Mesenchymal stem cell (in vitro differentiated cells and primary cell): ENCODE data around the gene OLIG1.

Experiments used
- DNase-seq: peaks from one replicate; pipeline ENCODE4 v3.0.0-alpha.2; 2013
- H2AFZ ChIP-seq: one replicate; pipeline ENCODE4 v1.6.1; 2013; ENCODE audit warnings: low read depth, mild to moderate bottlenecking, control low read depth, inconsistent platforms, low read length, moderate library complexity
- H2AK5ac ChIP-seq: 2 replicates; pipeline ENCODE4 v1.6.1; 2013; ENCODE audit warnings: low read length, moderate library complexity, mild to moderate bottlenecking, inconsistent platforms; ENCODE audit not compliant: severe bottlenecking
- H2BK120ac ChIP-seq: one replicate; pipeline ENCODE4 v1.6.1; 2013; ENCODE audit warnings: low read depth, mild to moderate bottlenecking, inconsistent platforms, low read length, moderate library complexity
- H2BK12ac ChIP-seq, 2 experiments: one replicate each; pipeline ENCODE4 v1.6.1; 2013; ENCODE audit warnings: inconsistent platforms in 2 of 2, low read length in 2 of 2, mild to moderate bottlenecking in 2 of 2, moderate library complexity in 2 of 2, control low read depth in 1 of 2
- H2BK15ac ChIP-seq: one replicate; pipeline ENCODE4 v1.6.1; 2013; ENCODE audit warnings: mild to moderate bottlenecking, low read depth, inconsistent platforms; ENCODE audit not compliant: poor library complexity, severe bottlenecking
- H2BK5ac ChIP-seq: 2 replicates; pipeline ENCODE4 v1.6.1; 2013; ENCODE audit warnings: low read depth, mild to moderate bottlenecking, low read length, control low read depth, inconsistent platforms; ENCODE audit not compliant: poor library complexity, severe bottlenecking
- H3K14ac ChIP-seq, 2 experiments: one replicate each; pipeline ENCODE4 v1.6.1; 2013; ENCODE audit warnings: inconsistent platforms in 2 of 2, low read length in 2 of 2, control low read depth in 1 of 2, mild to moderate bottlenecking in 1 of 2, moderate library complexity in 1 of 2
- H3K18ac ChIP-seq, 2 experiments: one replicate each; pipeline ENCODE4 v1.6.1; 2013; ENCODE audit warnings: inconsistent platforms in 2 of 2, low read length in 2 of 2, control low read depth in 1 of 2, low read depth in 1 of 2, mild to moderate bottlenecking in 1 of 2
- H3K23ac ChIP-seq, 2 experiments: one replicate each; pipeline ENCODE4 v1.6.1; 2013; ENCODE audit warnings: inconsistent platforms in 2 of 2, low read length in 2 of 2, mild to moderate bottlenecking in 2 of 2, moderate library complexity in 2 of 2, control low read depth in 1 of 2
- H3K27ac ChIP-seq: 2 replicates; pipeline ENCODE4 v1.5.1; 2013; ENCODE audit warnings: mild to moderate bottlenecking, moderate library complexity, low read length, control low read depth, inconsistent platforms; ENCODE audit not compliant: poor library complexity, severe bottlenecking
- H3K27me3 ChIP-seq, 2 experiments: 2 replicates each; pipeline versions ENCODE4 v1.6.1 to v1.7.0; 2013; ENCODE audit warnings: low read length in 2 of 2, mild to moderate bottlenecking in 2 of 2, moderate library complexity in 2 of 2, control low read depth in 1 of 2, inconsistent platforms in 1 of 2; ENCODE audit not compliant: control insufficient read depth in 1 of 2, insufficient read depth in 1 of 2
- H3K36me3 ChIP-seq, 2 experiments: 2 replicates each; pipeline versions ENCODE4 v1.6.1 to v1.7.0; 2013; ENCODE audit warnings: low read length in 2 of 2, control low read depth in 1 of 2, inconsistent platforms in 1 of 2, low read depth in 1 of 2, mild to moderate bottlenecking in 1 of 2; ENCODE audit not compliant: insufficient read depth in 2 of 2, control insufficient read depth in 1 of 2
- H3K4ac ChIP-seq, 2 experiments: one replicate each; pipeline ENCODE4 v1.6.1; 2013; ENCODE audit warnings: inconsistent platforms in 2 of 2, low read length in 2 of 2, mild to moderate bottlenecking in 2 of 2, moderate library complexity in 2 of 2, control low read depth in 1 of 2, low read depth in 1 of 2
- H3K4me1 ChIP-seq: 2 replicates; pipeline ENCODE4 v1.6.1; 2013; ENCODE audit warnings: low read depth, low read length, control low read depth; ENCODE audit not compliant: control insufficient read depth, insufficient read depth
- H3K4me2 ChIP-seq: 2 replicates; pipeline ENCODE4 v1.6.1; 2013; ENCODE audit warnings: low read length, mild to moderate bottlenecking, inconsistent platforms; ENCODE audit not compliant: poor library complexity, severe bottlenecking
- H3K4me3 ChIP-seq, 2 experiments: 2 replicates each; pipeline versions ENCODE4 v1.5.1 to v1.7.0; 2013; ENCODE audit warnings: low read length in 2 of 2, mild to moderate bottlenecking in 2 of 2, control low read depth in 1 of 2, low read depth in 1 of 2; ENCODE audit not compliant: insufficient read depth in 1 of 2
- H3K79me1 ChIP-seq: replicated peaks from 2 replicates; pipeline ENCODE4 v1.6.1; 2013; ENCODE audit warnings: mild to moderate bottlenecking, control low read depth, low read length, inconsistent platforms; ENCODE audit not compliant: poor library complexity, severe bottlenecking
- H3K9ac ChIP-seq: 2 replicates; pipeline ENCODE4 v1.7.0; 2013; ENCODE audit warnings: mild to moderate bottlenecking, low read length, moderate library complexity
- H3K9me3 ChIP-seq: 2 replicates; pipeline ENCODE4 v1.7.0; 2013; ENCODE audit warnings: mild to moderate bottlenecking, low read length; ENCODE audit not compliant: control insufficient read depth
- H4K8ac ChIP-seq: one replicate; pipeline ENCODE4 v1.6.1; 2013; ENCODE audit warnings: inconsistent platforms, mild to moderate bottlenecking, low read length, moderate library complexity
- H4K91ac ChIP-seq: one replicate; pipeline ENCODE4 v1.6.1; 2013; ENCODE audit warnings: mild to moderate bottlenecking, low read length, inconsistent platforms
- WGBS: methylation state at CpG from one replicate; pipeline ENCODE4 v1.1.7; 2013; ENCODE audit warnings: mixed read lengths; 5-methylcytosine and 5-hydroxymethylcytosine counted together

OLIG1 gene

GRCh38 chr21:33113131-33113530 is 43.2 kb downstream of the OLIG1 start:
- Histone ChIP-seq H2AFZ (no peak overlapping the region), H2AK5ac (no peak overlapping the region), H3K27ac (no peak overlapping the region), H3K23ac (no peak overlapping the region), H2BK15ac (no peak overlapping the region), H3K4ac (no peak overlapping the region), H3K18ac (no peak overlapping the region), H3K9me3 (no peaks in the 10 kb centered on the region), H3K9ac (no peak overlapping the region), H3K79me1 (no peaks in the 10 kb centered on the region), H3K36me3 (no peaks in the 10 kb centered on the region), H4K8ac (no peak overlapping the region), H2BK120ac (no peak overlapping the region), H2BK12ac (no peak overlapping the region), H3K4me2 (no peak overlapping the region), H3K27me3 (peaks cover 85 to 99% of the 10 kb centered on the region in 2 experiments), H2BK5ac (no peak overlapping the region), H3K4me3 (no peak overlapping the region), H4K91ac (no peak overlapping the region), H3K14ac (no peak overlapping the region), H3K4me1 (peaks cover 5% of the 10 kb centered on the region)
- DNase-seq, result no peak
- 69% methylated on average over 13 of the region's 13 CpGs for WGBS

GRCh38 chr21:33114276-33114675 is 44.3 kb downstream of the OLIG1 start:
- H3K4me1 ChIP-seq, result peaks cover 5% of the 10 kb centered on the region
- H3K14ac ChIP-seq, result no peak overlapping the region
- no peaks in the 10 kb centered on the region for H3K79me1 ChIP-seq
- H2AFZ ChIP-seq, result no peak overlapping the region
- H3K36me3 ChIP-seq, result no peaks in the 10 kb centered on the region
- H2BK15ac ChIP-seq, result no peak overlapping the region
- H4K8ac ChIP-seq, result no peak overlapping the region
- no peak overlapping the region for H4K91ac ChIP-seq
- H3K9me3 ChIP-seq, result no peaks in the 10 kb centered on the region
- peaks cover 80 to 97% of the 10 kb centered on the region in 2 experiments for H3K27me3 ChIP-seq
- H3K18ac ChIP-seq, result no peak overlapping the region
- H2BK5ac ChIP-seq, result no peak overlapping the region
- H3K9ac ChIP-seq, result no peak overlapping the region
- 95% methylated on average over 3 of the region's 3 CpGs for WGBS
- no peak overlapping the region for H2BK120ac ChIP-seq
- no peak overlapping the region for H3K4ac ChIP-seq
- no peak overlapping the region for H2AK5ac ChIP-seq
- H3K4me3 ChIP-seq, result no peak overlapping the region
- DNase-seq, result no peak
- no peak overlapping the region for H3K23ac ChIP-seq
- H3K4me2 ChIP-seq, result no peak overlapping the region
- H2BK12ac ChIP-seq, result no peak overlapping the region
- no peak overlapping the region for H3K27ac ChIP-seq

DNA sequence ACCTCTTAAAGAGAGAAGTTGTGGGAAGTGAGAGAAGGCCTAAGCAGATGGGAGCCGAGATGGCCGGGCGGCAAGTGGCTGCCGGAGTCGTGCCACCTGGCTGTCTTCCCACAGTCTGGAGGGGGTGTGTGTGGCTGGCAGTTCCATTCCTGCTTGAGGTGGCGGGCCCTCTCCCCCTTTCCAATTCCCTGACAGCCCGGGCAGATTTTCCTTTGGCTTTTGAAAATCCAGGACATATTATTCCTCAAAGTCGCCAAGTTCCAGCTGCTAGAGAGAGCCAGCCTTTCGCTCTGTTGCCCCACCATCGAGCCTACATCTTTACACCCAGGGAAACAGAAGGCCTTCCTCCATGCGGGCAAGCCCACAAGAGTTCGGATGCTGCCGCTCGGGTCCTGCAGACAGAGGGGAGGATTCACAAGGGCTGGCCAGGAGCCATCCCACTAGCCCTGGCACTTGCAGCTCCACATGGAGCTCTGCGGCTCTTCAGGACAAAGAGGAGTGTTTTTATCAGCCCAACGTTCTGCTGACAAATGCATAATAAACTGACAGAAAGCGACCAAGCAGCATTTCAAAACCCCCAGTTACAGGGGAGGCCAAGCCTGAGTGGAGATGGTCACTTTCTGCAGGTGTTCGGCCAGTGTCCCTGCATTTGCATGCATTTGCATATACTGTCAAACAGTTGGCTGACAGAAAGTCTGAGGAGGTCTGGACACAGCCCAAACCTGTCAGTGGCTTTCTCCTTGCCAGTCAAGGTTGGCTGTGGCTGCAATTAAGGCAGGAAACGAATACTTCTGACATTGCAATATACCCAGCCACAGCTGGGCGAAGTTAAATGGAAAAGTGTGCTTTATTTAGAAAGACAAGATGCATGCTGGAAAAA is 45.9 kb downstream of the OLIG1 start:
- Histone ChIP-seq H4K8ac (no peak overlapping the region), H3K18ac (no peak overlapping the region), H2BK12ac (no peak overlapping the region), H3K27me3 (peaks cover 65 to 97% of the 10 kb centered on the region in 2 experiments), H2BK15ac (no peak overlapping the region), H3K9me3 (no peaks in the 10 kb centered on the region), H3K4me3 (no peak overlapping the region), H2BK5ac (no peak overlapping the region), H3K4me2 (no peak overlapping the region), H2AFZ (no peak overlapping the region), H2BK120ac (no peak overlapping the region), H3K79me1 (no peaks in the 10 kb centered on the region), H3K4ac (no peak overlapping the region), H3K14ac (peak overlapping the region in 1 of 2 experiments; percentile 31), H3K27ac (no peak overlapping the region), H4K91ac (no peak overlapping the region), H2AK5ac (no peak overlapping the region), H3K23ac (no peak overlapping the region), H3K4me1 (no peaks in the 10 kb centered on the region), H3K9ac (no peak overlapping the region), H3K36me3 (no peaks in the 10 kb centered on the region)
- 81% methylated on average over 18 of the region's 20 CpGs for WGBS
- DNase-seq, result no peak

- no peaks in the 10 kb centered on the region for H3K4me1 ChIP-seq
- H3K9ac ChIP-seq, result no peak overlapping the region
- H2BK120ac ChIP-seq, result no peak overlapping the region
- H3K79me1 ChIP-seq, result no peaks in the 10 kb centered on the region
- no peak overlapping the region for H3K14ac ChIP-seq
- DNase-seq, result no peak
- H3K4me3 ChIP-seq, result no peak overlapping the region
- no peak overlapping the region for H3K23ac ChIP-seq
- WGBS, result 66% methylated on average over 6 of the region's 8 CpGs
- no peak overlapping the region for H2BK15ac ChIP-seq
- H3K4me2 ChIP-seq, result no peak overlapping the region
- no peak overlapping the region for H2AK5ac ChIP-seq
- H2BK5ac ChIP-seq, result no peak overlapping the region
- H3K27ac ChIP-seq, result no peak overlapping the region
- H4K91ac ChIP-seq, result no peak overlapping the region
- H2AFZ ChIP-seq, result no peak overlapping the region
- H3K4ac ChIP-seq, result no peak overlapping the region
- peaks cover 60 to 97% of the 10 kb centered on the region in 2 experiments for H3K27me3 ChIP-seq
- H3K18ac ChIP-seq, result no peak overlapping the region
- no peaks in the 10 kb centered on the region for H3K9me3 ChIP-seq
- H4K8ac ChIP-seq, result no peak overlapping the region
- H3K36me3 ChIP-seq, result no peaks in the 10 kb centered on the region
- H2BK12ac ChIP-seq, result no peak overlapping the region
Observed at GRCh38 chr21:33116676-33117075, 46.7 kb downstream of the OLIG1 start.
